ENCODE data around the gene CCL21.

The CCL21 gene

DNA sequence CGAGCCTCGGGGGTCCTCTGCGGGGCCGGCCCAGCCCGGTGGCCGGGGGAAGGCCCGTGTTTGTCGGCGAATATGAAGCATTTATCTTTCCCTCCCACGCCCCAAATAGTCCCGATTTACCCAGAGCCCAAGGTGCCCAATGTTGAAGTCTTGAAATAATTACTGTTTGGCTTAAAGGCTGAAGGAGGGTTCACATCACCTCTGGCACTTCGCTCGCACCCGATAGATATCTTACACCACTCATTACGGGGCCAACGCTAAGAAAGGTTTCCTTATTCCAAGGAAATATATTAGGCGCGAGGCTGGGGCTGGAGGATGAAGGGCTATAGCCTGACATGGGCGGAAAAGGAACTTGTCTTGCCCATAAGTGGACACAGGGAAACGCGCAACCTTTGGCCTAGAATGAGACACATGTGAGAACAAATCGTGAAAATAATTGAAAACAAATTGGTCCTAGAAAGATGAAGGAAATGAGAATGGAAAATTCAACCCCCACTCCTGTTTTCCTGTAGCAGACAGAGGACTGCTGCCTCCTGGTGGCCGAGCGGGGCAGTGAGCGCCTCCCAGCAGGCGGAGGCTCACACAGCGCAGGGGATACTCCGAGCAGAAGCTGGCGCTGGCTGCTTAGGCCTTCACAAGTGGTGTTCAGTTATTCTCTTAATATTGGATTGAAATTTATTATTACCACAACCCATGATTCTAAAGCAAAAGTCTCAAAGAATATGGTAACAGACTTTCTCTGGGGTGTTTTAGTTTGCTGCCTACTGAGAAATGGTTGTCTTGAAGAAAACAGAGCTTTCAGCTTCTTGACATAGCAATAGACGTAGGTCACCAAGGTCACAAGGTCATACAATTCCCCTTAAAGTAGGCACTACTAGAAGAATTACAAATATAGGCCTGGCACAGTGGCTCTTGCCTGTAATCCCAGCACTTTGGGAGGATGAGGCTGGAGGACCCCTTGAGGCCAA is 7.9 kb downstream of the CCL21 start:
- DNase-seq: peak; percentile 72

DNA sequence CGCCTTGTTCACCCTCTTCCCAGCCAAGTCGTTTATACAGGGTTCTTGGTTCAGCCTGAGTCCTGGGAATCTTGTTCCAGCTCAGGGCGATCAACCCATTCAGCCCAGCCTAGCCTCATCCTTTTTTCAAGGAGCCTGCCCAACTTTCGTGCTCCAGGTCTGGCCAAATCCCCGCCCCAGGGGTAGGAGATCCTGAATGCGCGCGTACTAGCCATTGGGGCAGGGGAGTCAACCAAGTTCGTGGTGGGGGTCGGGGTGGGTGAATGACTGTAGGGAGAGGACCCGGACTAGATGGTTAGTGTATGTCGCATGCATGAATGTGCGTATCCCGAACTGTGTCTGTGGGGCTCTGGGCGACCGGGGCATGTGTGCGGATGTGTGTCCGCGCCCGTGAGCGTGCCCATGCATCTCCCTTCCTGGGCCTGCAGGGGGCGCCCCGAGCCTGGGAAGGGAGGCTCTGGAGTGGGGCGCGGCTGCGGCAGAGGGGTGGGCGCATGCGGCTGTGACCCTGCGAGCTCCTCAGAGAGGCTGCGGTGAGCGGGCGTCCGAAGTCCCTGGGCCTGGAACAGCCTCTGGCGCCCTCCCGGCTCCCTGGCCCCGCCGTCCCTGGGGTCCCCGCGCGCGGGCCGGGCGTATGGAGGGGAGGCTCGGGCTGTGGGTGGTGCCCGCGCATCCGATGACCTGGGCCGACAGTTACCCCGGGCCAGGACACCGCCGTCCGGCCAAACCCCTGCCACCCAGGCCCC is 8.7 kb downstream of the CCL21 start:
- DNase-seq: peak; percentile 61

DNA sequence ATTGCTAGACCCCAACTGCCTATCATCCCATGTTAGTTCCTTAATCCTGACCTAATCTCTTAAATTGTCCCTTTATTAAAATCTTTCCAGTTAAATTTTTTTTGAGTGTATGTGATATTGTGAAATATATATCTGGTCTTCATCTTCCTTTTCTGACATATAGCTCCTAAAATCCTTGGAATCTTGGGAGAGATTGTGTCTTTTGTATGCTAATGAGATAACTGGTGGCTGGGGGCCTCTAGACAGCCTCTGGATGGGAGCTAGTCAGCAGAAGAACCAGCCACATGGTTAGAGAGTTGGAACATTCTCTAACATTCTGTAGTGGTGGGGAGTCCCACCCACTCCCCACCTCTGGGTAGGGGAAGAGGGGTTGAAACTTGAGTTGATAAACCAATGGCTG is 15.1 kb downstream of the CCL21 start:
- no peak for DNase-seq

- no peak for DNase-seq
Measured at GRCh38 chr9:34693560-34693959, 16.4 kb downstream of the CCL21 start.

- DNase-seq: no peak
Measured at GRCh38 chr9:34691936-34692315, 18.0 kb downstream of the CCL21 start.

- no peak for DNase-seq
Measured at GRCh38 chr9:34690983-34691935, 18.7 kb downstream of the CCL21 start, which contains the start of gene CCL19. CCL19 (minus strand) TSS chr9:34691276; CDS start chr9:34691139, 137 bp downstream.

DNA sequence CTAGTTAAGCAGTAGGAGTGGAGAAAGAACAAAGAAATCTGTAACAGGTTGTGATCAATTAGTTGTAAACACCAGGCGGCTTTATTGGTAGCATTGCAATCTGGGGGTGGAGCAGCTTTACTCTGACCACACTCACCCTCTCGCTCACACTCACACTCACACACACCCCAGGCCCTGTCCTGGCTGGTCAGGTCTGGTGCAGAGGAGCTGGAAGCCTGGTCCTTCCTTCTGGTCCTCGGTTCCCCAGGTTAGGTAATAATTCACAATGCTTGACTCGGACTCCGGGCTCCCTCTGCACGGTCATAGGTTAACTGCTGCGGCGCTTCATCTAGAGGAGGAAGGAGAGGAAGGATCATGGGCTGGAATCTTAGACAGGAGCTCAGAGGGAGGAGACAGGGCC is 20.4 kb downstream of the CCL21 start:
- no peak for DNase-seq

GRCh38 chr9:34689116-34689470 is 20.8 kb downstream of the CCL21 start:
- DNase-seq: no peak

DNA sequence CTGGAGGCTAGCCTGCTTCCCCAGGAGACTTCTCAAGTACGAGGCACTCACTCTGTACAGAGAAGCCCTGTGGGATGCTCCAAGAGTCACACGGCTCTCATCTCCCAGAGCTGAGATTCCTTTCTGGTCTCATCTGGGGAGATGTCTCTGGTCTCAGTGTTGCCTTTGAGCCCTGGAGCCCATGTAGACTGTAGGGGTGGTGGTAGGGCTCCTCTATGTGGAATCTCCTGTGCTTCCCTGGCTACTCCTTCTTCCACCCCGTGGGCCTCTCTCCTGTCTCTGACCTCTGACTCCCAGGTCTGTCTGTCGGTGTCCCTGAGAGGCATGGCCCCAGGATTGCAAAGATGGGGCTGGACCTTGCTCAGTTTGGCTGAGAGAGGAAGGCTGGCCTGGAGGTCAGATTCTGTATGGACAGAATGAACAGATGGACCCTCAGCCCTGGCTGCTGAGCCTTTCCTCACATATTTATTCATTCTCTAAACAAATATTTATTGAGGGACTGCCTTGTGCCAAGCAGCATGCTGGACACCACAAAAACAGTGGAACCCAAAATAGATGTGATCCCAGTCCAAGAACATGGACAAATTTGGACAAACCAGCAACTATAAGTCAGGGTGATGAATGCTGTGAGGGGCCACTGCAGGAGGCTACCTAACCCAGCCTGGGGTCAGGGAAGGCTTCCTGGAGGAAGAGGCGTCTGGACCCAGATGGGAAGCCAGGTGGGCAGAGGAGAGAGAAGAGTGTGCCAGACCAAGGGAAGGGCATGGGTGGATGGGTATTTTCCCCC is 21.4 kb downstream of the CCL21 start:
- no peak for DNase-seq

DNA sequence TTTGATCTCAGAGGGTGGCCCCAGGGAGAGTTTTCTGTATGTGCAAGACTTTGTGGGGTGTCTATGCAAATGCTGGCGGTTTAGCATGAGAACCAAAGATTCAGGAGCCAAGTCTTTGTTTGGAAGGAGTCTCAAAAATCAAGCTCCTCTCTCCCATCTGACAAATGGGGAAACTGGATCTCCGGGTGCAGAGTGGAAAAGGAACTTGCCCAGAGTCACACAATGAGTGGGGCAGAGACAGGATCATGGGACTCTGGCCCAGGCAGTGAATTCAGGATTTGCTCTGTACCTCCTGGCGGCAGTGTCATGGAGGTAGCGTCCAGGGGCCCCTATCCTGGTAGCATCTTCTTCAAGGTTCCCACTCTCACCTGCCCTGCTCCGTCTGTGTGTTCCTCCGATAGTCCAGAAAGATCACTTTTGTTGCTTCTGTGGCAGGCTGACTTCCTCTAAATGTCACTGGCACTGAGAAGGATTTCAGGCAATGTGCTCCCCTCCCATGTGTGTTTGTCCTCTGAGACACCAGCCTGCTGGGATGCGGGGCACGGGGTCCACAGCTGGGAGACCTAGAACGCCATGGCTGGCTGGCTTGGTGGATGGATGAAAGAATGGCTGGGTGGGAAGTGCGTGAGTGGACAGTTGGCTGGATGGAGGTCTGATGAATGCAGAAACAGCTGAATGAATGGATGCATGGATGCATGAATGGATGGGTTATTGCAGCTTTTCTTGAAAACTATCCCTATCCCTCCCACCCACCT is 22.5 kb downstream of the CCL21 start:
- DNase-seq: no peak

- no peak for DNase-seq
Measured at GRCh38 chr9:34686732-34687131, 23.2 kb downstream of the CCL21 start.

DNA sequence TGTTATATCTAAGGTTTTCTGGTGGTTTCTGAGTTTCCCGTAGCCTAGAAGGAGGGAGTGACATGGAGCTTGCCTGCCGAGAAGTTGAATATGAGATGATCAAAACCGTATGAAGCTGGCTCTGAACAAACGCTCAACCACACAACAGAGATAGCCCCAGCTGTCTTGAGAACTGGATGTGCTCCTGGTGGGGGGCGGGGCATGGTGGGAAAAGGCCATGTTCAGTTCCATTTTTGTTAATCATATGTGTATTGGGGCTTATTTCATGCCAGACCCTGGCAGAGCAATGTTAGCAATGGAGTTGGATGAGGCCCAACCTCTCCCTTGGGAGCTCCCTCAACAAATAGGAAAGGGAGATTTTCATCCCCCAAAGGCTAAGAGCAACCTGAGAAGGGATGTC is 23.7 kb downstream of the CCL21 start:
- no peak for DNase-seq

- no peak for DNase-seq
Measured at GRCh38 chr9:34685591-34685990, 24.3 kb downstream of the CCL21 start.

- DNase-seq: no peak
Measured at GRCh38 chr9:34684816-34685215, 25.1 kb downstream of the CCL21 start.

- DNase-seq: no peak
Measured at GRCh38 chr9:34684145-34684544, 25.8 kb downstream of the CCL21 start.

DNA sequence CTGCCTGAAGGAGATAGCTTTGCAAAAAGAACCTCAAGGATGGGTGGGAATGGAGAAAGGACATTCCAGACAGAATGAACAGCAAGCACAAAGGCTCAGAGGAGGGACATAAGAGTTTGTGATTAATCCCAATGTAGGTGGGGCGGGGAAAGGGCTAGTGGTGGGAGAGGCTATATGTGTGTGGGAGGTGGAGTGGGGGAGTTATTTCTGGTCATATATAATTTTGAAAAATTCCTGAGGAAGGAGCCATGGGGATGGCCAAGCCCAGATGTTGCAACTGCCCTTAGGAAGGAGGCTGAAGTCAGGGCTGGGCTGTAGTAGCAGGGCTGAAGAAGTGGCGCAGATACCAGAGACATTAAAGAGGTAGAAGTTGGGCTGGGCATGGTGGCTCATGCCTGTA is 34.1 kb downstream of the CCL21 start:
- no peak for DNase-seq

GRCh38 chr9:34675048-34675714 is 34.8 kb downstream of the CCL21 start:
- DNase-seq: peak; percentile 30

GRCh38 chr9:34674440-34674839 is 35.5 kb downstream of the CCL21 start:
- no peak for DNase-seq

DNA sequence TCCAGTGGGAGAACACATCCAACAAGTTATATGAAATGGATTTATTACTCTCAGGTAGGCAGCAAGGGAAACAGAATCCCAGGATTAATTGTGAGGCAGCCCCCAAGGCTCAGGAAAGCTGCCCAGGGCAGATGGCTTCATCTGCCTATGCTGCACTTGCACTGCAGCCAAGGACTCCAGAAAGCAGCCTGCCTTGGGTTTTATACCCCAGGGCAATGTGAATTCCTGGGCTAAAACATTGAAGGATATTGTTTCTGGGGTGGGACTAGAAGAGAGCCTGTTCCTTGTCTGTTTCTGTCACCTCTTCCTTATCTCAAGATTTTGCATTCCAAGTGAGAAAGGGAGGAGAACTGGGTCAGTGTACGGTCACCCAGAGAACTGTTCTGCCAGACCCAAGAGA is 38.6 kb downstream of the CCL21 start:
- DNase-seq: no peak

DNA sequence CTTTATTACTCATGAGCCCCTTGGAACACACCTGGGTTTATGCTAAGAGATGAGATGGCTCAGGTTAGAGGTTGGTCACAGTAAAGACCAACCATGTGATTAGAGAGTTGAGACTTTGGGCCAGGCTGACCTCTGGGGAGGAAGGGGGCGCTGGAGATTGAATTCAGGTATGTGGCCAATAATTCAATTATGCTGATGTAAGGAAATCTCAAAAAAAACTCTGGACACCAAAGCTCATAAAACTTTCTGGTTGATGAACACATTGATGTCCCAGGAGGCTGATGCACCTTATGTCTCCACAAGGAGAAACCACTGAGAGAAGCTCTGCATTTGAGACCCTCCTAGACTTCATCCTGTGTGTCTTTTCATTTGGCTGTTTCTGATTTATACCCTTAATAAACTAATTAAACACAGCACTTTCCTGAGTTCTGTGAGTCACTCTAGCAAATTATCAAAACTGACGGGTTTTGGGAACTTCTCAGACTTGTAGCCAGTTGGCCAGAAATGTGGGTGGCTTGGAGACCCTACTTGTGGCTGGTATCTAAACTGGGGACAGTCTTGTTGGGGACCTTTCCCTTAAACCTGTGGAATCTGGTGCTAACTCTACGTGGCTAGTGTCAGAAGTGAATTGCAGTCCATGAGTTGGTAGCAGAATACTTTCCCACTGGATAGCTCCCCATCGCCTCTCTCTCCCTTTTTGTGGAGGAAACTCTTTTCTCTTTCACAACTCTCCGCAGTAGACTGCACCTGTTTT is 40.0 kb downstream of the CCL21 start:
- DNase-seq: no peak

Measured in activated CD4-positive, alpha-beta T cell treated with anti-CD3 and anti-CD28 coated beads for 1 hour (primary cell).